HCT116 (cell line): Measurements from ENCODE around the gene LPA.

Experiments used
- EZH2 ChIP-seq: fragments of 200-600 bp; sonication (generic); IDR thresholded peaks from 2 replicates; pipeline ENCODE4 v1.6.1; 2017; ENCODE audit warnings: antibody characterized with exemption, mixed run types
- JUND ChIP-seq: IDR thresholded peaks from 2 replicates; pipeline ENCODE4 v1.6.1; 2012
- POLR2A ChIP-seq: IDR thresholded peaks from 2 replicates; pipeline ENCODE4 v1.7.0; 2011; ENCODE audit warnings: borderline replicate concordance; ENCODE audit not compliant: insufficient read depth, insufficient read length; ENCODE audit errors: extremely low read depth
- SIN3A ChIP-seq: IDR thresholded peaks from 2 replicates; pipeline ENCODE4 v1.6.1; 2012; ENCODE audit warnings: low read depth
- SP1 ChIP-seq: IDR thresholded peaks from 2 replicates; pipeline ENCODE4 v1.6.1; 2012; ENCODE audit warnings: low read depth
- TF ChIP-seq, protein P1 (sequence below), 3 experiments: fragments of 200-600 bp in 1 of 3; sonication (generic) in 1 of 3; IDR thresholded peaks in 2 of 3; conservative IDR thresholded peaks in 1 of 3; 2 replicates each; pipeline ENCODE4 v1.5.1; 2012 to 2017; ENCODE audit warnings: low read depth in 2 of 3, low read length in 2 of 3, antibody characterized with exemption in 1 of 3, borderline replicate concordance in 1 of 3, control low read depth in 1 of 3, mild to moderate bottlenecking in 1 of 3, mixed read lengths in 1 of 3, mixed run types in 1 of 3, moderate library complexity in 1 of 3; ENCODE audit not compliant: insufficient read depth in 1 of 3

DNA sequence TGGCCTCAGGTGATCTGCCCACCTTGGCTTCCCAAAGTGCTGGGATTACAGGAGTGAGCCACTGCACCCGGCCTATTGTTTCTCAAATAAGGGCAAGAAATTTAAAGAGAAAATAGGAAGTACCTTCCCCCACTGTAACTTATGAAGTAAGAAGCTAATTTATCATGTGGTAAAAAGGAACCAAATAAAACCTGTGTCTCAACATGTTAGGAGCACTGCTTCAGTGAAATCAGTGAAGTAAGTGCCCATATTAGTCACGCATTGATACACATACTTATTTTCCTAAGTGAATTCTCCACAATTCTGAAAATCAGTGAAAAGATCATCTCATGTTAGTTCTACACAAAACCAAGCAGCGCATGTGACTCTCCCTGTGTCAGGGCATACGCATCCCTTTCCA lies 14.2 kb upstream of the LPA start:
- TF ChIP-seq POLR2A, result no peak
- no peak for TF ChIP-seq SIN3A
- no peak for TF ChIP-seq SP1
- TF ChIP-seq, protein P1, sequence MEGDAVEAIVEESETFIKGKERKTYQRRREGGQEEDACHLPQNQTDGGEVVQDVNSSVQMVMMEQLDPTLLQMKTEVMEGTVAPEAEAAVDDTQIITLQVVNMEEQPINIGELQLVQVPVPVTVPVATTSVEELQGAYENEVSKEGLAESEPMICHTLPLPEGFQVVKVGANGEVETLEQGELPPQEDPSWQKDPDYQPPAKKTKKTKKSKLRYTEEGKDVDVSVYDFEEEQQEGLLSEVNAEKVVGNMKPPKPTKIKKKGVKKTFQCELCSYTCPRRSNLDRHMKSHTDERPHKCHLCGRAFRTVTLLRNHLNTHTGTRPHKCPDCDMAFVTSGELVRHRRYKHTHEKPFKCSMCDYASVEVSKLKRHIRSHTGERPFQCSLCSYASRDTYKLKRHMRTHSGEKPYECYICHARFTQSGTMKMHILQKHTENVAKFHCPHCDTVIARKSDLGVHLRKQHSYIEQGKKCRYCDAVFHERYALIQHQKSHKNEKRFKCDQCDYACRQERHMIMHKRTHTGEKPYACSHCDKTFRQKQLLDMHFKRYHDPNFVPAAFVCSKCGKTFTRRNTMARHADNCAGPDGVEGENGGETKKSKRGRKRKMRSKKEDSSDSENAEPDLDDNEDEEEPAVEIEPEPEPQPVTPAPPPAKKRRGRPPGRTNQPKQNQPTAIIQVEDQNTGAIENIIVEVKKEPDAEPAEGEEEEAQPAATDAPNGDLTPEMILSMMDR (IDR thresholded peaks at IDR 0.05 in 2 of 3, conservative IDR thresholded peaks at IDR 0.05 in 1 of 3; ENCODE audit: borderline replicate concordance in 1 of 3, insufficient read depth in 1 of 3, low read depth in 2 of 3, low read length in 2 of 3), result no peak
- no peak for TF ChIP-seq JUND
- TF ChIP-seq EZH2, result no peak
